Astrocyte (in vitro differentiated cells and primary cell): ENCODE measurements around the gene CDON. TPM values are rescaled to one million over a fixed set of nuclear protein-coding genes. Genes with fewer than 3 reads are reported as not detected.
"Not testable (repeated sequence)": the region's sequence is repeated elsewhere in the genome, so short reads cannot be mapped to it uniquely, and the experiment has no call there.

Experiments
- DNase-seq: peaks from one replicate; pipeline ENCODE4 v3.0.0-alpha.2; 2010; ENCODE audit warnings: low read depth
- FAIRE-seq: peaks from 2 replicates; lab custom pipeline; 2011; peaks lifted over from hg19 to GRCh38; lab: Jason Lieb, UNC
- H2AFZ ChIP-seq: 2 replicates; pipeline ENCODE4 v1.6.0; 2012; ENCODE audit warnings: low read depth, low read length, inconsistent platforms
- H3K27ac ChIP-seq: 2 replicates; pipeline ENCODE4 v1.5.1; 2011; ENCODE audit warnings: low read depth, low read length, inconsistent platforms
- H3K27me3 ChIP-seq: 2 replicates; pipeline ENCODE4 v1.6.0; 2011; ENCODE audit warnings: low read length, inconsistent platforms; ENCODE audit not compliant: insufficient read depth
- H3K36me3 ChIP-seq: 2 replicates; pipeline ENCODE4 v1.5.1; 2011; ENCODE audit warnings: low read length, inconsistent platforms; ENCODE audit not compliant: insufficient read depth
- H3K4me1 ChIP-seq: 2 replicates; pipeline ENCODE4 v1.5.1; 2011; ENCODE audit warnings: low read length, inconsistent platforms; ENCODE audit not compliant: insufficient read depth
- H3K4me2 ChIP-seq: 2 replicates; pipeline ENCODE4 v1.6.0; 2012; ENCODE audit warnings: low read length, inconsistent platforms
- H3K4me3 ChIP-seq: 2 replicates; pipeline ENCODE4 v1.5.1; 2011; ENCODE audit warnings: low read depth, mild to moderate bottlenecking, low read length, inconsistent platforms; ENCODE audit not compliant: insufficient read depth
- H3K79me2 ChIP-seq: 2 replicates; pipeline ENCODE4 v1.6.0; 2012; ENCODE audit warnings: mild to moderate bottlenecking, low read length, inconsistent platforms; ENCODE audit not compliant: insufficient read depth
- H3K9ac ChIP-seq: 2 replicates; pipeline ENCODE4 v1.6.0; 2012; ENCODE audit warnings: mild to moderate bottlenecking, low read length, inconsistent platforms
- H3K9me3 ChIP-seq: 2 replicates; pipeline ENCODE4 v1.5.1; 2012; ENCODE audit warnings: low read depth, mild to moderate bottlenecking, low read length, inconsistent platforms; ENCODE audit not compliant: insufficient read depth
- H4K20me1 ChIP-seq: 2 replicates; pipeline ENCODE4 v1.6.0; 2012; ENCODE audit warnings: low read length, inconsistent platforms; ENCODE audit not compliant: insufficient read depth
- H3K27ac Mint-ChIP-seq: one replicate; pipeline ENCODE4 v1.8.0; 2021; ENCODE audit warnings: mild to moderate bottlenecking, mixed read lengths; ENCODE audit not compliant: unreplicated experiment
- H3K27me3 Mint-ChIP-seq: one replicate; pipeline ENCODE4 v1.8.0; 2021; ENCODE audit warnings: low read depth, mixed read lengths; ENCODE audit not compliant: unreplicated experiment
- H3K36me3 Mint-ChIP-seq: one replicate; pipeline ENCODE4 v1.8.0; 2021; ENCODE audit warnings: low read depth, mixed read lengths; ENCODE audit not compliant: unreplicated experiment
- H3K4me1 Mint-ChIP-seq: one replicate; pipeline ENCODE4 v1.8.0; 2021; ENCODE audit warnings: low read depth, mixed read lengths; ENCODE audit not compliant: unreplicated experiment
- H3K4me3 Mint-ChIP-seq: one replicate; pipeline ENCODE4 v1.8.0; 2021; ENCODE audit warnings: mild to moderate bottlenecking, moderate library complexity, mixed read lengths; ENCODE audit not compliant: unreplicated experiment
- H3K9me3 Mint-ChIP-seq: one replicate; pipeline ENCODE4 v1.8.0; 2021; ENCODE audit warnings: mild to moderate bottlenecking, mixed read lengths; ENCODE audit not compliant: unreplicated experiment
- CTCF ChIP-seq: IDR thresholded peaks from 2 replicates; pipeline ENCODE4 v1.5.1; 2011; ENCODE audit warnings: low read depth, mild to moderate bottlenecking, inconsistent platforms, low read length, moderate library complexity; ENCODE audit not compliant: insufficient read depth
- EZH2 ChIP-seq: IDR thresholded peaks from 2 replicates; pipeline ENCODE4 v1.6.1; 2012; ENCODE audit warnings: mild to moderate bottlenecking, low read length, inconsistent platforms; ENCODE audit not compliant: insufficient read depth
- total RNA-seq: library from RNA; stranded (reverse); gene quantifications from 2 replicates; pipeline ENCODE4 v1.2.1, GENCODE V29; 2021

The CDON gene
- total RNA-seq, 1 donor from 2014 or later: 15.5 TPM

GRCh38 chr11:125987066-125987641 lies 75.5 kb downstream of the CDON start:
- Histone ChIP-seq H4K20me1 (no peaks in the 10 kb centered on the region), H3K9ac (no peak overlapping the region), H3K27me3 (no peaks in the 10 kb centered on the region), H2AFZ (no peak overlapping the region), H3K9me3 (no peaks in the 10 kb centered on the region), H3K4me2 (no peak overlapping the region), H3K4me1 (peaks cover 10% of the 10 kb centered on the region), H3K36me3 (no peaks in the 10 kb centered on the region), H3K4me3 (no peak overlapping the region), H3K27ac (no peak overlapping the region), H3K79me2 (no peaks in the 10 kb centered on the region)
- H3K27me3 Mint-ChIP-seq: no peaks in the 10 kb centered on the region
- FAIRE-seq (no peak), DNase-seq (no peak)
- no peaks in the 10 kb centered on the region for H3K9me3 Mint-ChIP-seq
- no peak overlapping the region for H3K27ac Mint-ChIP-seq
- H3K4me3 Mint-ChIP-seq: no peak overlapping the region
- H3K36me3 Mint-ChIP-seq: peaks cover 1% of the 10 kb centered on the region
- peaks cover 20% of the 10 kb centered on the region for H3K4me1 Mint-ChIP-seq
- TF ChIP-seq EZH2: no peak
- TF ChIP-seq CTCF: no peak

GRCh38 chr11:125985956-125986355 lies 76.7 kb downstream of the CDON start:
- H3K4me3 Mint-ChIP-seq, H3K4me1 ChIP-seq, H3K27ac ChIP-seq: not testable (repeated sequence)

GRCh38 chr11:125982348-125982730 lies 80.3 kb downstream of the CDON start:
- Histone ChIP-seq H3K79me2 (no peaks in the 10 kb centered on the region), H3K36me3 (no peaks in the 10 kb centered on the region), H4K20me1 (no peaks in the 10 kb centered on the region), H3K9ac (no peak overlapping the region), H2AFZ (no peak overlapping the region), H3K4me1 (no peaks in the 10 kb centered on the region), H3K9me3 (no peaks in the 10 kb centered on the region), H3K4me3 (no peak overlapping the region), H3K27ac (no peak overlapping the region), H3K4me2 (no peak overlapping the region), H3K27me3 (no peaks in the 10 kb centered on the region)
- Mint-ChIP-seq H3K27me3 (no peaks in the 10 kb centered on the region), H3K4me3 (no peak overlapping the region), H3K36me3 (peaks cover 3% of the 10 kb centered on the region), H3K4me1 (peaks cover 16% of the 10 kb centered on the region), H3K27ac (peak overlapping the region; percentile 20), H3K9me3 (no peaks in the 10 kb centered on the region)
- TF ChIP-seq CTCF (no peak), EZH2 (no peak)
- no peak for FAIRE-seq
- no peak for DNase-seq

More at GRCh38 chr11:125985956-125986355, 76.7 kb downstream of the CDON start:
- H3K9me3 Mint-ChIP-seq, H4K20me1 ChIP-seq, H3K36me3 Mint-ChIP-seq, H3K4me3 ChIP-seq, H2AFZ ChIP-seq, H3K9ac ChIP-seq, H3K27me3 ChIP-seq, FAIRE-seq, H3K27me3 Mint-ChIP-seq, DNase-seq, H3K9me3 ChIP-seq, H3K27ac Mint-ChIP-seq, H3K36me3 ChIP-seq, H3K79me2 ChIP-seq, H3K4me2 ChIP-seq: not testable (repeated sequence)
- peaks cover 20% of the 10 kb centered on the region for H3K4me1 Mint-ChIP-seq
